Choroid plexus epithelial cell (primary cell): ENCODE measurements around the gene IL20RA.
"Not testable (repeated sequence)": the region's sequence is repeated elsewhere in the genome, so short reads cannot be mapped to it uniquely, and the experiment has no call there.

Experiments used
- DNase-seq: peaks from one replicate; pipeline ENCODE4 v3.0.0-alpha.2; 2010; ENCODE audit warnings: low read depth
- H3K4me3 ChIP-seq: 2 replicates; pipeline ENCODE4 v1.5.1; 2011; ENCODE audit warnings: low read depth, mild to moderate bottlenecking, control low read depth, low read length, moderate library complexity
- TF ChIP-seq, protein P1 (sequence below): conservative IDR thresholded peaks from 2 replicates; pipeline ENCODE4 v1.5.1; 2011; ENCODE audit warnings: low read depth, mild to moderate bottlenecking, control low read depth, inconsistent platforms, low read length, moderate library complexity

The IL20RA gene

DNA sequence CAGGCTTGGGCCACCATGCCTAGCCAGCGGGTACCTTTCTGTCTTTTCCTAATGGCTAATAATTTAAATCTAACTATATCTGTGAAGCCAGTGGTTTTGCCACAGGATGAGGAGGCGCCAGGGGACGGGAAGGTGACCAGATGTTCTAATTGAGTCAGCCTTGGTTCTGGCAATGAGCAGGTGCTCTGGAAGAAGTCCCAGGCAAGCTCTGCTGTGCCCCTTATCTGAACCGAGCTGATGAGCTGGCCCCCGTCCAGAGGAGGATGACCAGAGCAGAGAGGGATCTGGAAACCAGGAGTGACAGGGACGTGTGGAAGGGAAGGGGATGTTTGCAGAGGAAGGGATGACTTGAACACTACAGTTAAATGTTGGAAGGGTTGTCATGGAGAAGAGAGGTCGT is 75.9 kb downstream of the IL20RA start:
- TF ChIP-seq, protein P1, sequence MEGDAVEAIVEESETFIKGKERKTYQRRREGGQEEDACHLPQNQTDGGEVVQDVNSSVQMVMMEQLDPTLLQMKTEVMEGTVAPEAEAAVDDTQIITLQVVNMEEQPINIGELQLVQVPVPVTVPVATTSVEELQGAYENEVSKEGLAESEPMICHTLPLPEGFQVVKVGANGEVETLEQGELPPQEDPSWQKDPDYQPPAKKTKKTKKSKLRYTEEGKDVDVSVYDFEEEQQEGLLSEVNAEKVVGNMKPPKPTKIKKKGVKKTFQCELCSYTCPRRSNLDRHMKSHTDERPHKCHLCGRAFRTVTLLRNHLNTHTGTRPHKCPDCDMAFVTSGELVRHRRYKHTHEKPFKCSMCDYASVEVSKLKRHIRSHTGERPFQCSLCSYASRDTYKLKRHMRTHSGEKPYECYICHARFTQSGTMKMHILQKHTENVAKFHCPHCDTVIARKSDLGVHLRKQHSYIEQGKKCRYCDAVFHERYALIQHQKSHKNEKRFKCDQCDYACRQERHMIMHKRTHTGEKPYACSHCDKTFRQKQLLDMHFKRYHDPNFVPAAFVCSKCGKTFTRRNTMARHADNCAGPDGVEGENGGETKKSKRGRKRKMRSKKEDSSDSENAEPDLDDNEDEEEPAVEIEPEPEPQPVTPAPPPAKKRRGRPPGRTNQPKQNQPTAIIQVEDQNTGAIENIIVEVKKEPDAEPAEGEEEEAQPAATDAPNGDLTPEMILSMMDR = no peak
- no peak for DNase-seq
- no peak overlapping the region for H3K4me3 ChIP-seq

DNA sequence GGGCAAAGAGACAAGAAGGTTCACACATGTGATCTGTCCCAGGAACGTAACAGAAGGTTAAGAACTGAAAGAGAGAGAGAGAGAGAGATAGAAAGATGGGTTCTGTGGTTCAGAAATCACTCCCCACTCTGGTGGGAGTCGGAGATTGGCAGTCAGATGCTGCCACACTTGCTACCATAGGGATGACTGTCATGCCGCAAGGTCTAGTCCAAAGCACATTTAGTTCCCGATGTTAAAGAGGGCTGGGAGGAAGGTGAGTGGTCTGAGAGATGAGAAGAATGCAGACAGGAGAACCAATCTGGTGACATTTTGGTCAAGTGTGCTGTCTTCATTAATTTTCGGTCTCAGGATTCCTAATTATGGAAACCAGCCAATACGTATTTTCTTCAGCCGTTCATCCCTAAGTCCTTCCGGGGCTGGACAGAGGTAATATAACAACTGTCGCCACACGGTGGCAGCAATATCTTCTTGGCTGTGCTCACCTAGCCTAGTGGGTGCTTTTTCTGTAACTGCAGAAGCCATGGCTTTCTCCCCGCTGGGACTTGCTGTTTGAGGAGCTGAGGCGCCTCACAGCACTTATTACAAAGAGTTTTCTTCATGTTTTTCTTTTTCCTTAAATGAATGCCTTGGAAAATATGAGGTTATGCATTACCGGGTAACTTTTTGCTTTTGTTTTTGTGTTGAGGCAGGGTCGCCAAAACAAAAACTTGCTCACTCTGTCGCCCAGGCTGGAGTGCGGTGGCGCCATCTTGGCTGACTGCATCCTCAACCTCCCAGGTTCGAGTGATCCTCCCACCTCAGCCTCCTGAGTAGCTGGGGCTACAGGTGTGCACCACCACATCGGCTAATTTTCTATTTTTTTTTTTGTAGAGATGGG is 76.7 kb downstream of the IL20RA start:
- TF ChIP-seq, protein P1 = peak; percentile 82
- no peak overlapping the region for H3K4me3 ChIP-seq
- DNase-seq = peak; percentile 84

DNA sequence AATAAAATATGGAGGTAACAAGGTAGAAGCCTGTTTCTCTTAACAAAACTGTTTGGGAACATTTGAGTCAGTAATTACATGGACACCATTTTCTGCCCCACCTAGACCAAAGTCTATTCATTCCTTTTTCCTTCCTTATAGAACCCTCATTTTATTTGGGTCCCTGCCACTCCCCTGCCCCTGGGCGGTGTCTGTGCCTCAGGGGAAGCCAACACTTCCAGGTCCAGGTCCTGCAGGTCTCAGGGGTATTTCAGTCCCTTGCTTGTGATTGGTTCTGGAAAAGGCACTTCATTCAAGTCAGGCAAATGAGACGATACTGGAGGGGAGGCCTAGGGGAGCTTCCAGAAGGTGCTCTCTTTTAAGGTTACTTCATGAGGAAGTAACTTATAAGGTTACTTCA is 80.4 kb downstream of the IL20RA start:
- no peak for DNase-seq
- no peak overlapping the region for H3K4me3 ChIP-seq
- TF ChIP-seq, protein P1 = no peak

DNA sequence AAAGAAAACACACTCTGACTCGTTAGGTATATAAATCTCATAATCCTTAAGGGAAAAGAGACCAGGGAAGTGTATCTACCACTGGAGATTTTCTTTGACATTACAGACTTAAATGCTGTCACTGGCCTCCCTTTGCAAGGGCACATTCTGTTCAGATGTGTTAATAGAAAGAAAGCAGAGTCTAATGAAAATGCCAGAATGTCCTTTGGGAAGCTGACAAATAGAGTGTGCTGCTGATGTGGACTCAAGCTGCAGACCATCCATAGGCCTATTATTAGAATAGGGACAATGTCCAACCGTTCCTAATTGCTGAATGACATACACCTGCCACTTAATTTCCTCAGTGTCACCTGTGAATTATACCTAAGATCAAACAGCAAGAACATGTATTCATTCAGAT is 81.5 kb downstream of the IL20RA start:
- DNase-seq = no peak
- H3K4me3 ChIP-seq = no peak overlapping the region
- TF ChIP-seq, protein P1 = no peak

DNA sequence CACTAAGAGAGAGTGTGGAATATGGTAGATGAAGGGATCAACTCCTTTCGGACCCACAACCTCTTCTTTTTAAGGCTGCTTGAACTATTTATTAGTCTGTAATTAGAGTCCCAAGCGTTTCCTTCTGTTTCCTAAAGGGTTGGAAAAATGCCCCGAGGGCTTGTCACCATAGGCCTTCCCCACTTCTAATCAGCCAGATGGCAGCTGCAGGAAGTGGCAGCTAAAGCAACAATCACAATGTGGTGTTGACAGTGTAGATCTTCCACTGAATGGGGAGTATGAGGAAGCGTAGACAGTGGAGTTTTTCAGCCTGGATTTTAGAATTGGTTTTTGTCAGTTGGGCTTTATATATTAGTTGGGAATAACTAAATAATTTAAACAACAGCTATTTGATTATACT is 82.1 kb downstream of the IL20RA start:
- H3K4me3 ChIP-seq = no peak overlapping the region
- TF ChIP-seq, protein P1 = no peak
- no peak for DNase-seq

DNA sequence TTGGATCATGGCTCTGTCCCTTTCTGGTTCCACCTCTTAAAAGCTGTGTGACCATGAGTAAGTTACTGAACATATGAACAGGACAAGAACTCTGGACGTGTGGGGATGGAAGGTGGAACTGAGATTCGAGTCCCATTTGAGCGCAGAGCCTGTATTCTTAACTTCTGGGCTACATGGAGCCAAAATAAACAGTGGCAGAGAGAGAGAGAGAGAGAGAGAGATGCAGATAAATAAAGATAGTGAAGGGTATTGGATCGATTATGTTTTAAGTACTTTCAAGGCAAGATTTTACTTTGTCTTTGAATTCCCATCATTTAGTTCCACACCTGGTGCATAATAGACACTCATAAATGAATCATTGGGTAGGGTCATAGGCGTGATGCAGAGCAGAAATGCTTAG is 82.9 kb downstream of the IL20RA start:
- DNase-seq = no peak
- H3K4me3 ChIP-seq = no peak overlapping the region
- TF ChIP-seq, protein P1 = no peak

DNA sequence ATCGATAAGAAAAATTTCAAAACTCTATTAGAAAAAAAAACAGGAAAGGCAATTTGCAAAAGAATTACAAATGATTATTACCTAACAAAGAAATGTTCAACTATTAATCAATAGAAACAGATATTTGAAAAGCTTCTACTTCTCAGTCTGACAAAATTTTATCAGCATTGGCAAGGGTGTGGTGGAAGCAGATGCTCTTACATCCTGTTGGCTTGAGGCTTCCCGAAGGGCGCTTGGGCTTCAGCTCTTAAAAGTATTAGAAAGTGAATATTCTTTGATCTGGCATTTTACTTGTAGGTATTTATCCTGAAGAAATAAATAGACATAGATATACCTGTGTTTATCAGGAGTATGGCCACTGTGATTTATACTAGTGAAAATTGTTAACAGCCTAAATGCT is 84.0 kb downstream of the IL20RA start:
- DNase-seq = no peak
- no peak overlapping the region for H3K4me3 ChIP-seq
- TF ChIP-seq, protein P1 = no peak

DNA sequence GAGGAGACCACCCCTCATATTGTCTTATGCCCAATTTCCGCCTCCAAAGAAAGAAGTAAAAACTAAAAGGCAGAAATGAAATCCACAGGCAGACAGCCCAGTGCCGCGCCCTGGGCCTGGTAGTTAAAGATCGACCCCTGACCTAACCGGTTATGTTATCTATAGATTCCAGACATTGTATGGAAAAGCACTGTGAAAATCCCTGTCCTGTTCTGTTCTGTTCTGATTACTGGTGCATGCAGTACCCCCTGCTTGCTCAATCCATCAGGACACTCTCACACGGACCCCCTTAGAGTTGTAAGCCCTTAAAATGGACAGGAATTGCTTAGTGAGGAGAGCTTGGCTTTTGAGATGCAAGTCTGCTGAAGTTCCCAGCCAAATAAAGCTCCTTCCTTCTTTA is 84.8 kb downstream of the IL20RA start:
- H3K4me3 ChIP-seq, DNase-seq: not testable (repeated sequence)
